ENCODE data around the gene SREBF2. TPM values are rescaled to one million over a fixed set of nuclear protein-coding genes. Genes with fewer than 3 reads are reported as not detected.
A peak's percentile ranks its signal among the peaks of the same experiment; 100 is the strongest.

The SREBF2 gene
- total and polyA plus RNA-seq, 9 of the 15 experiments (the other 6 are each of a cell fraction or from before 2014, with no cell fraction given) = 1.1 to 84.2 (median 26.9) TPM

GRCh38 chr22:41946629-41947423, 113.9 kb downstream of the SREBF2 start, which contains the start of gene CENPM (continued):
- TF ChIP-seq LCOR (CRISPR knock-in tag; IDR thresholded peaks at IDR 0.05) (peak; percentile 67; the same call in 1 of the 2 replicates), HOXB6 (CRISPR knock-in tag; IDR thresholded peaks at IDR 0.05; ENCODE audit: borderline replicate concordance) (no peak), KDM5B (IDR thresholded peaks at IDR 0.05; ENCODE audit: insufficient replicate concordance, low read depth, low read length) (peak; percentile 37), ARHGAP35 (IDR thresholded peaks at IDR 0.05; ENCODE audit: partially characterized antibody) (no peak), KAT7 (CRISPR knock-in tag; IDR thresholded peaks at IDR 0.05; ENCODE audit: borderline replicate concordance) (peak; percentile 75; the same call in 1 of the 2 replicates), ATF7 (IDR thresholded peaks at IDR 0.05) (peak; percentile 50; the same call in 1 of the 2 replicates), MBD2 (IDR thresholded peaks at IDR 0.05; ENCODE audit: borderline replicate concordance, low read depth) (peak; percentile 94), SMAD1 (IDR thresholded peaks at IDR 0.05; ENCODE audit: low read depth, low read length, partially characterized antibody) (peak; percentile 28), SMARCE1 (IDR thresholded peaks at IDR 0.05) (no peak), E2F4 (CRISPR knock-in tag; IDR thresholded peaks at IDR 0.05; ENCODE audit: low read depth) (peak; percentile 89), FOS (IDR thresholded peaks at IDR 0.05; ENCODE audit: extremely low read depth, insufficient read length) (peak; percentile 97), RBBP5 (IDR thresholded peaks at IDR 0.05; ENCODE audit: borderline replicate concordance, insufficient read depth, low read length, poor library complexity, severe bottlenecking) (peak; percentile 5), HOMEZ (CRISPR knock-in tag; IDR thresholded peaks at IDR 0.05) (no peak), TOE1 (IDR thresholded peaks at IDR 0.05; ENCODE audit: borderline replicate concordance) (peak; percentile 85), TOE1 (CRISPR knock-in tag; IDR thresholded peaks at IDR 0.05; ENCODE audit: borderline replicate concordance, low read depth) (no peak), SLC30A9 (CRISPR knock-in tag; IDR thresholded peaks at IDR 0.05) (no peak), LEF1 (IDR thresholded peaks at IDR 0.05) (0 out of 2 replicates have a peak, but pooled peaks have one; percentile 34), MAZ (CRISPR knock-in tag; conservative IDR thresholded peaks at IDR 0.05 in 1 of 2, IDR thresholded peaks at IDR 0.05 in 1 of 2) (peak; percentile 57 to 73; a peak in 3 of 4 replicates), ZNF263 (CRISPR knock-in tag; IDR thresholded peaks at IDR 0.05; ENCODE audit: borderline replicate concordance) (no peak), ZNF24 (IDR thresholded peaks at IDR 0.05) (no peak), EZH2 (IDR thresholded peaks at IDR 0.05; ENCODE audit: borderline replicate concordance, low read depth, low read length) (no peak), ZNF561 (CRISPR knock-in tag; conservative IDR thresholded peaks at IDR 0.05) (no peak), PHF8 (IDR thresholded peaks at IDR 0.05; ENCODE audit: borderline replicate concordance, low read length) (peak; percentile 78; the same call in 1 of the 2 replicates)
- TF ChIP-seq, protein P1, sequence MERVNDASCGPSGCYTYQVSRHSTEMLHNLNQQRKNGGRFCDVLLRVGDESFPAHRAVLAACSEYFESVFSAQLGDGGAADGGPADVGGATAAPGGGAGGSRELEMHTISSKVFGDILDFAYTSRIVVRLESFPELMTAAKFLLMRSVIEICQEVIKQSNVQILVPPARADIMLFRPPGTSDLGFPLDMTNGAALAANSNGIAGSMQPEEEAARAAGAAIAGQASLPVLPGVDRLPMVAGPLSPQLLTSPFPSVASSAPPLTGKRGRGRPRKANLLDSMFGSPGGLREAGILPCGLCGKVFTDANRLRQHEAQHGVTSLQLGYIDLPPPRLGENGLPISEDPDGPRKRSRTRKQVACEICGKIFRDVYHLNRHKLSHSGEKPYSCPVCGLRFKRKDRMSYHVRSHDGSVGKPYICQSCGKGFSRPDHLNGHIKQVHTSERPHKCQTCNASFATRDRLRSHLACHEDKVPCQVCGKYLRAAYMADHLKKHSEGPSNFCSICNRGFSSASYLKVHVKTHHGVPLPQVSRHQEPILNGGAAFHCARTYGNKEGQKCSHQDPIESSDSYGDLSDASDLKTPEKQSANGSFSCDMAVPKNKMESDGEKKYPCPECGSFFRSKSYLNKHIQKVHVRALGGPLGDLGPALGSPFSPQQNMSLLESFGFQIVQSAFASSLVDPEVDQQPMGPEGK (CRISPR knock-in tag; IDR thresholded peaks at IDR 0.05; ENCODE audit: borderline replicate concordance) = no peak
